HL-60 (cell line): Measurements from ENCODE around the gene NFYC.

ENCODE experiments used
- DNase-seq, 2 experiments: peaks; one replicate each; pipeline ENCODE4 v3.0.0-alpha.2; 2010 to 2020; ENCODE audit warnings: low read depth in 1 of 2, low spot score in 1 of 2
- H3K27ac ChIP-seq: fragments of 250-450 bp; sonication (Bioruptor Pico); replicated peaks from 2 replicates; pipeline ENCODE4 v1.5.1; 2020; ENCODE audit warnings: mild to moderate bottlenecking, moderate library complexity
- H3K27me3 ChIP-seq: fragments of 250-450 bp; sonication (Bioruptor Pico); 2 replicates; pipeline ENCODE4 v1.5.1; 2021; ENCODE audit warnings: mild to moderate bottlenecking, moderate library complexity; ENCODE audit not compliant: insufficient read depth, poor library complexity, severe bottlenecking
- H3K4me3 ChIP-seq: replicated peaks from 2 replicates; pipeline ENCODE4 v1.5.1; 2011; ENCODE audit warnings: mild to moderate bottlenecking, control low read depth, low read length; ENCODE audit not compliant: insufficient read depth
- CTCF ChIP-seq: IDR thresholded peaks from one replicate; pipeline ENCODE4 v1.5.1; 2011; ENCODE audit warnings: low read length, control low read depth, inconsistent platforms; ENCODE audit not compliant: insufficient read depth
- GABPA ChIP-seq: IDR thresholded peaks from 2 replicates; pipeline ENCODE4 v1.6.1; 2012; ENCODE audit warnings: low read depth
- POLR2AphosphoS5 ChIP-seq: IDR thresholded peaks from 2 replicates; pipeline ENCODE4 v1.6.1; 2012; ENCODE audit warnings: low read depth
- REST ChIP-seq: IDR thresholded peaks from 2 replicates; pipeline ENCODE4 v1.6.1; 2012; ENCODE audit warnings: low read depth; ENCODE audit not compliant: insufficient replicate concordance
- SPI1 ChIP-seq: IDR thresholded peaks from 2 replicates; pipeline ENCODE4 v1.6.1; 2012; ENCODE audit warnings: low read depth, mild to moderate bottlenecking, borderline replicate concordance

NFYC gene

GRCh38 chr1:40704817-40705733 lies 13.6 kb downstream of the NFYC start:
- no peak for DNase-seq
- TF ChIP-seq POLR2AphosphoS5 (no peak), CTCF (no peak), GABPA (no peak), SPI1 (no peak), REST (no peak)
- Histone ChIP-seq H3K4me3 (no peak overlapping the region), H3K27me3 (no peaks in the 10 kb centered on the region), H3K27ac (no peak overlapping the region)

GRCh38 chr1:40706626-40707025 lies 15.1 kb downstream of the NFYC start:
- Histone ChIP-seq H3K27me3 (no peaks in the 10 kb centered on the region), H3K27ac (no peak overlapping the region), H3K4me3 (no peak overlapping the region)
- no peak for DNase-seq
- TF ChIP-seq POLR2AphosphoS5 (no peak), SPI1 (no peak), GABPA (no peak), CTCF (no peak), REST (no peak)

GRCh38 chr1:40708750-40709099 lies 17.2 kb downstream of the NFYC start:
- TF ChIP-seq REST (no peak), CTCF (no peak), SPI1 (no peak), POLR2AphosphoS5 (no peak), GABPA (no peak)
- DNase-seq, result peak in 1 of 2 experiments; percentile 38
- Histone ChIP-seq H3K27me3 (no peaks in the 10 kb centered on the region), H3K27ac (peak overlapping the region; percentile 77), H3K4me3 (peak overlapping the region; percentile 63)
